GM12872 (cell line): Measurements from ENCODE around the gene ID3.

Source experiments
- CTCF ChIP-seq: IDR thresholded peaks from 3 replicates; pipeline ENCODE4 v1.5.1; 2011; ENCODE audit warnings: low read depth, mild to moderate bottlenecking, low read length, moderate library complexity; ENCODE audit not compliant: insufficient read depth

ID3 gene

DNA sequence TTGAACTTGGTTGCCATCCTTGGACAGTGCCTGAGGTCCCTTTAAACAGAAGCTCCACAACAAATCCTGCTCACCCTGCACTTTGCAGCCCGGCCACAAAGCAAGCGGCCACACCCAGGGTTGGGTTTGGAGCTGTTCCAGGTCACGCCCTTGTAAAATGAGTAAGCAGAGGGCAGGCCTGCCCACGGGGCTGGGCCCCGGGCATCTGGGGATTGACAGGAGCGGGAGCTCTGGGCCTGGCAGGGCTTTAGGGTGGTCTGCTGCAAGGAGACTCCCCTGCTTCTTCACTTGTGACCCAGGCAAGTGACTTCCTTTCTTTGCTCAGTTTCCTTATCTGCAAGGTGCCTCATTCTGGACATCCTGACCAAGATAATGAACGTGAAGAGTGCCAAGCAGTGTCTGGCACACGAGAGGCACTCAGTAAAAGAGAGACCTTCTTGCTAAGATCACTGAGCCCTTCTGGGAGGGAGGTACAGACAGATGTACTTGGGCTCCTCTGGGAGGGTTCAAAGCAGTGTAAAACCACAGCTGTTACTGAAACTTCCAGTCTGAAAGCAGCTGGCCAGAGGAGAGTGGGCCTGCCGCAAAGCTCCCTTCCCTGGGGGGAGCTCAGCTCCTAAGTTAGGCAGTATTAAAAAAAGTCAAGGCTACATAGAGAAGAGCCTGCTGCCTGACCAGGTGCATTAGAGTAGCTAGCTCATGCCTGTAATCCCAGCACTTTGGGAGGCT is 30.9 kb downstream of the ID3 start:
- TF ChIP-seq CTCF, result no peak

- TF ChIP-seq CTCF, result no peak
Observed at GRCh38 chr1:23527900-23528249, 31.4 kb downstream of the ID3 start.

GRCh38 chr1:23527366-23527765 is 31.9 kb downstream of the ID3 start:
- TF ChIP-seq CTCF, result no peak

GRCh38 chr1:23526329-23527041 is 32.8 kb downstream of the ID3 start:
- TF ChIP-seq CTCF, result no peak

DNA sequence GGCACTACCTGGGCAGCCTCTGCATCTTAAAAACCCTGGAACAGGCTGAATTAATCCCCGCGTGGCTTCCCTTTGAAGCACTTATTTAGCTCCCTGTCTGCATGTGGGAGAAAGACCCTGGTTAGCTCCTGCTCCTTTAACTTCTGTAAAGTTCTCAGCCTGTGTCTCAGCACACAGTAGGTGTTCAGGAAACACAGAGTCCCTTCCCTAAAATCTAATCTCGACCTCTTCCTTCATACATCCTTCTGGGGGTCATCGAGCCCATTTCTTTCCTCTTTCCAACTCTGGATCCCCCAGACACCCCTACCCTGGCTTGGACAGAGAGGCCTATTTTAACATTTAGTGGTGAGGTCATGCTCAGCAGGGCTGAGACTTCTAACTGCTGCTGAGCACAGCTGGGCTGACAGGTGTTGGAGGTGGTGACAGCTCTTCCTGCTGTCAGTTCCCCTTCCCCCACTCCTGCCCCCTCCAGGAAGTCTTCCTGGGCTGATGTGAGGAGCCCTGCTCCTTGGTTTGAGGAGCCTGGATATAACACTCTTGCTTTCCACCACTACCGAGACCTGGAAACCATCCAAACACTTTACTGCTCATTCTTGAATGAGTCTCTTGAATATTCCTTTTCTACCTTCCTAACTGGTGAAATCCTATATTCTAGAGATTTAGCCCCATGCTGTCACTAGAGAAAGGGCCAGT is 33.6 kb downstream of the ID3 start:
- no peak for TF ChIP-seq CTCF

- no peak for TF ChIP-seq CTCF
Observed at GRCh38 chr1:23524716-23525401, 34.4 kb downstream of the ID3 start.

- no peak for TF ChIP-seq CTCF
Observed at GRCh38 chr1:23524163-23524562, 35.1 kb downstream of the ID3 start.
